B cell (primary cell): ENCODE results near the gene RNF44. TPM values are rescaled to one million over a fixed set of nuclear protein-coding genes. Genes with fewer than 3 reads are reported as not detected.

Source experiments
- ATAC-seq: fragments of 200-7000 bp; cut with Tn5 transposase; one replicate; pipeline ENCODE4 v1.10.0; 2021; ENCODE audit warnings: low read depth, mild to moderate bottlenecking, moderate number of reproducible peaks, moderate library complexity
- CTCF ChIA-PET: fragments of 350-600 bp; sonication (Branson Sonifier 250); formaldehyde crosslinking; loops from one replicate; lab custom pipeline; 2021; ENCODE audit warnings: antibody characterized with exemption, inconsistent platforms; lab: Charles Lee
- POLR2A ChIA-PET: fragments of 350-600 bp; sonication (Branson Sonifier 250); formaldehyde crosslinking; loops from one replicate; lab custom pipeline; 2021; ENCODE audit warnings: antibody characterized with exemption; lab: Charles Lee
- DNase-seq: peaks from one replicate; pipeline ENCODE4 v3.0.0; 2013
- H2AFZ ChIP-seq: 2 replicates; pipeline ENCODE4 v1.6.1; 2012; ENCODE audit warnings: mild to moderate bottlenecking, low read depth, low read length; ENCODE audit not compliant: insufficient read depth, poor library complexity, severe bottlenecking
- H3K27ac ChIP-seq, 2 donors: 1 replicate in 1 of 2; 2 replicates in 1 of 2; pipeline ENCODE4 v1.5.1; 2012 to 2013; ENCODE audit warnings: low read length in 2 of 2, mild to moderate bottlenecking in 2 of 2, moderate library complexity in 1 of 2
- H3K27me3 ChIP-seq, 4 experiments: fragments of 200-600 bp in 1 of 4; sonication (generic) in 1 of 4; replicated peaks in 1 of 4; 1 replicate in 2 of 4; 2 replicates in 2 of 4; pipeline versions ENCODE4 v1.6.1 to v1.7.0; 2013 to 2016; ENCODE audit warnings: low read length in 3 of 4, mild to moderate bottlenecking in 2 of 4, mixed read lengths in 1 of 4, moderate library complexity in 1 of 4; ENCODE audit not compliant: insufficient read depth in 4 of 4, control insufficient read depth in 3 of 4; ENCODE audit errors: control extremely low read depth in 1 of 4
- H3K36me3 ChIP-seq, 2 experiments: replicated peaks in 1 of 2; 1 replicate in 1 of 2; 2 replicates in 1 of 2; pipeline versions ENCODE4 v1.6.1 to v1.7.1; 2013; ENCODE audit warnings: low read length in 1 of 2; ENCODE audit not compliant: insufficient read depth in 2 of 2, control insufficient read depth in 1 of 2; ENCODE audit errors: control extremely low read depth in 1 of 2, extremely low read depth in 1 of 2
- H3K4me1 ChIP-seq, 2 donors: fragments of 200-600 bp in 1 of 2; sonication (generic) in 1 of 2; 1 replicate in 1 of 2; 2 replicates in 1 of 2; pipeline versions ENCODE4 v1.5.1 to v1.6.1; 2013 to 2017; ENCODE audit warnings: low read length in 2 of 2; ENCODE audit not compliant: control insufficient read depth in 2 of 2, insufficient read depth in 2 of 2
- H3K4me2 ChIP-seq: replicated peaks from 2 replicates; pipeline ENCODE3; 2012; ENCODE audit warnings: mild to moderate bottlenecking, low read depth, low read length; ENCODE audit not compliant: poor library complexity, severe bottlenecking
- H3K4me3 ChIP-seq, 5 experiments: fragments of 200-600 bp in 1 of 5; sonication (generic) in 1 of 5; 1 replicate in 3 of 5; 2 replicates in 2 of 5; pipeline versions ENCODE4 v1.5.1 to v1.7.0; 2011 to 2016; ENCODE audit warnings: low read length in 4 of 5, mild to moderate bottlenecking in 4 of 5, low read depth in 2 of 5, control low read depth in 1 of 5, moderate library complexity in 1 of 5; ENCODE audit not compliant: insufficient read depth in 1 of 5; ENCODE audit errors: control extremely low read depth in 1 of 5, extremely low read depth in 1 of 5
- H3K79me2 ChIP-seq: fragments of 200-600 bp; sonication (generic); one replicate; pipeline ENCODE4 v1.6.0; 2016; ENCODE audit warnings: low read length; ENCODE audit not compliant: control insufficient read depth, insufficient read depth
- H3K9ac ChIP-seq: fragments of 200-600 bp; sonication (generic); 2 replicates; pipeline ENCODE4 v1.6.1; 2017; ENCODE audit warnings: mild to moderate bottlenecking, low read length, moderate library complexity
- H3K9me3 ChIP-seq, 3 donors: one replicate each; pipeline versions ENCODE4 v1.6.1 to v1.7.1; 2013; ENCODE audit warnings: low read length in 2 of 3; ENCODE audit not compliant: control insufficient read depth in 2 of 3, insufficient read depth in 1 of 3; ENCODE audit errors: control extremely low read depth in 1 of 3
- H4K20me1 ChIP-seq: 2 replicates; pipeline ENCODE4 v1.6.0; 2012; ENCODE audit warnings: mild to moderate bottlenecking, low read length; ENCODE audit not compliant: insufficient read depth, control insufficient read depth, poor library complexity, severe bottlenecking
- H3K27ac Mint-ChIP-seq: one replicate; pipeline ENCODE4 v1.8.0; 2021; ENCODE audit warnings: mixed read lengths
- H3K27me3 Mint-ChIP-seq: one replicate; pipeline ENCODE4 v1.8.0; 2021; ENCODE audit warnings: mixed read lengths
- H3K4me1 Mint-ChIP-seq: one replicate; pipeline ENCODE4 v1.8.0; 2021; ENCODE audit warnings: mixed read lengths
- H3K4me3 Mint-ChIP-seq: one replicate; pipeline ENCODE4 v1.8.0; 2021; ENCODE audit warnings: mixed read lengths
- H3K9me3 Mint-ChIP-seq: one replicate; pipeline ENCODE4 v1.8.0; 2022; ENCODE audit warnings: mixed read lengths; ENCODE audit not compliant: insufficient read depth
- CTCF ChIP-seq: fragments of 200-600 bp; IDR thresholded peaks from one replicate; pipeline ENCODE4 v1.8.0; 2022; ENCODE audit warnings: antibody characterized with exemption, mild to moderate bottlenecking
- EZH2 ChIP-seq: IDR thresholded peaks from 2 replicates; pipeline ENCODE4 v1.6.1; 2012; ENCODE audit warnings: borderline replicate concordance, low read depth, mild to moderate bottlenecking, moderate library complexity, low read length; ENCODE audit not compliant: insufficient read depth, poor library complexity, severe bottlenecking
- WGBS: methylation state at CpG from one replicate; pipeline ENCODE4 v1.1.5; 2013; ENCODE audit warnings: missing lambda C conversion rate; ENCODE audit not compliant: insufficient coverage; 5-methylcytosine and 5-hydroxymethylcytosine counted together
- intact Hi-C: fragments of 100-400 bp; cut with micrococcal nuclease; formaldehyde crosslinking; loops from one replicate; pipeline ENCODE4 v1.10.0; 2022
- polyA plus RNA-seq: library from polyadenylated mRNA; depleted of rRNA; stranded (reverse); fragments of >200 nt; gene quantifications from 2 replicates; pipeline ENCODE4 v1.2.3, GENCODE V29; 2012
- total RNA-seq, 2 donors: library from RNA; stranded (reverse); fragments of 120-200 nt in 1 of 2; gene quantifications; 1 replicate in 1 of 2; 2 replicates in 1 of 2; pipeline versions ENCODE4 v1.2.3 to v1.2.4, GENCODE V29; 2013 to 2022

The RNF44 gene
- total and polyA plus RNA-seq, 2 donors (not counting 1 experiment from before 2014, with no cell fraction given) = 220 to 262 TPM

GRCh38 chr5:176537554-176538229 is 490 bp upstream of the RNF44 start:
- Histone ChIP-seq H3K27me3 (no peaks in the 10 kb centered on the region), H3K36me3 (peaks cover 0 to 21% of the 10 kb centered on the region in 2 experiments), H3K27ac (peak overlapping the region; percentile 93 to 99), H3K4me3 (peak overlapping the region; percentile 84 to 100 (median 94)), H2AFZ (peak overlapping the region; percentile 77), H3K4me2 (peak overlapping the region; percentile 92), H3K9me3 (peaks cover 0 to 8% (median 0%) of the 10 kb centered on the region in 3 donors), H3K79me2 (peaks cover 51% of the 10 kb centered on the region), H3K4me1 (peaks cover 52 to 60% of the 10 kb centered on the region in 2 donors), H3K9ac (peak overlapping the region; percentile 98), H4K20me1 (peaks cover 43% of the 10 kb centered on the region)
- CTCF ChIA-PET = interaction anchor here (0.9 to 5.3 kb wide), 9 partner anchors 10 to 175 kb away, joined by 3 to 33 read pairs (median 4); partner anchors contain the start of genes CLTB, FAF2 and TSPAN17
- no peaks in the 10 kb centered on the region for H3K9me3 Mint-ChIP-seq
- POLR2A ChIA-PET = interaction anchor here (1.0 to 4.1 kb wide), 12 partner anchors 9 to 976 kb away, joined by 3 to 30 read pairs (median 5); partner anchors contain the start of genes CDHR2, CLTB, EIF4E1B and FAF2
- H3K27ac Mint-ChIP-seq = peak overlapping the region; percentile 100
- WGBS = under 1% methylated on average over 41 of the region's 43 CpGs
- H3K27me3 Mint-ChIP-seq = no peaks in the 10 kb centered on the region
- peak overlapping the region; percentile 99 for H3K4me3 Mint-ChIP-seq
- intact Hi-C loops = loop anchor here (1.0 kb wide), 5 partner anchors 89 to 176 kb away; partner anchors contain the start of genes CLTB, FAF2, KIAA1191 and TSPAN17
- ATAC-seq (peak; percentile 70), DNase-seq (peak; percentile 99)
- TF ChIP-seq CTCF (no peak), EZH2 (no peak)
- peaks cover 71% of the 10 kb centered on the region for H3K4me1 Mint-ChIP-seq
